Measurements from ENCODE around the gene SPP2. TPM values are rescaled to one million over a fixed set of nuclear protein-coding genes. Genes with fewer than 3 reads are reported as not detected.

The SPP2 gene
- total RNA-seq, 1 donor from 2014 or later, result not detected

- Histone ChIP-seq H3K36me3 (ENCODE audit: control insufficient read depth, insufficient read depth, low read length) (no peaks in the 10 kb centered on the region), H3K27me3 (ENCODE audit: control insufficient read depth, insufficient read depth, low read length) (no peaks in the 10 kb centered on the region), H3K4me3 (ENCODE audit: low read depth, low read length) (no peak overlapping the region)
- FAIRE-seq (no peak), DNase-seq (ENCODE audit: low read depth) (no peak)
- TF ChIP-seq, protein P1, sequence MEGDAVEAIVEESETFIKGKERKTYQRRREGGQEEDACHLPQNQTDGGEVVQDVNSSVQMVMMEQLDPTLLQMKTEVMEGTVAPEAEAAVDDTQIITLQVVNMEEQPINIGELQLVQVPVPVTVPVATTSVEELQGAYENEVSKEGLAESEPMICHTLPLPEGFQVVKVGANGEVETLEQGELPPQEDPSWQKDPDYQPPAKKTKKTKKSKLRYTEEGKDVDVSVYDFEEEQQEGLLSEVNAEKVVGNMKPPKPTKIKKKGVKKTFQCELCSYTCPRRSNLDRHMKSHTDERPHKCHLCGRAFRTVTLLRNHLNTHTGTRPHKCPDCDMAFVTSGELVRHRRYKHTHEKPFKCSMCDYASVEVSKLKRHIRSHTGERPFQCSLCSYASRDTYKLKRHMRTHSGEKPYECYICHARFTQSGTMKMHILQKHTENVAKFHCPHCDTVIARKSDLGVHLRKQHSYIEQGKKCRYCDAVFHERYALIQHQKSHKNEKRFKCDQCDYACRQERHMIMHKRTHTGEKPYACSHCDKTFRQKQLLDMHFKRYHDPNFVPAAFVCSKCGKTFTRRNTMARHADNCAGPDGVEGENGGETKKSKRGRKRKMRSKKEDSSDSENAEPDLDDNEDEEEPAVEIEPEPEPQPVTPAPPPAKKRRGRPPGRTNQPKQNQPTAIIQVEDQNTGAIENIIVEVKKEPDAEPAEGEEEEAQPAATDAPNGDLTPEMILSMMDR (IDR thresholded peaks at IDR 0.05; ENCODE audit: insufficient read depth, low read length, severe bottlenecking), result no peak
Observed at GRCh38 chr2:234022424-234022823, 28.1 kb upstream of the SPP2 start.

DNA sequence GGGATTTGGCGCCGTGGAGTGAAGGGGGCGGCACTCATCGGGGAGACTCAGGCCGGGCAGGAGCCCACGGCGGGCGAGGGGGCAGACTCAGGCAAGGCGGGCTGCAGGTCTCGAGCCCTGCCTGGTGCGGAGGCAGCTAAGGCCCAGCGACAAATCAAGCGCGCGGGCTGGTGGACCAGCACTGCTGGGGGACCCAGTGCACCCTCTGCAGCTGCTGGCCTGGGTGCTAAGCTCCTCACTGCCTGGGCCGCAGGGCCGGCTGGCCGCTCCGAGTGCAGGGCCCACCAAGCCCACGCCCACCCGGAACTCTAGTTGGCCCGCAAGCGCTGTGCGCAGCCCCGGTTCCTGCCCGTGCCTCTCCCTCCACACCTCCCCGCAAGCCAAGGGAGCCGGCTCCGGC, 26.2 kb upstream of the SPP2 start:
- DNase-seq (ENCODE audit: low read depth) (no peak), FAIRE-seq (no peak)
- Histone ChIP-seq H3K27me3 (ENCODE audit: control insufficient read depth, insufficient read depth, low read length) (no peaks in the 10 kb centered on the region), H3K4me3 (ENCODE audit: low read depth, low read length) (no peak overlapping the region), H3K36me3 (ENCODE audit: control insufficient read depth, insufficient read depth, low read length) (no peaks in the 10 kb centered on the region)
- TF ChIP-seq, protein P1 (IDR thresholded peaks at IDR 0.05; ENCODE audit: insufficient read depth, low read length, severe bottlenecking), result no peak

- FAIRE-seq (no peak), DNase-seq (ENCODE audit: low read depth) (no peak)
- Histone ChIP-seq H3K36me3 (ENCODE audit: control insufficient read depth, insufficient read depth, low read length) (no peaks in the 10 kb centered on the region), H3K4me3 (ENCODE audit: low read depth, low read length) (no peak overlapping the region), H3K27me3 (ENCODE audit: control insufficient read depth, insufficient read depth, low read length) (no peaks in the 10 kb centered on the region)
- TF ChIP-seq, protein P1 (IDR thresholded peaks at IDR 0.05; ENCODE audit: insufficient read depth, low read length, severe bottlenecking), result no peak
Observed at GRCh38 chr2:234025466-234025865, 25.0 kb upstream of the SPP2 start.

- FAIRE-seq (no peak), DNase-seq (ENCODE audit: low read depth) (no peak)
- Histone ChIP-seq H3K4me3 (ENCODE audit: low read depth, low read length) (no peak overlapping the region), H3K36me3 (ENCODE audit: control insufficient read depth, insufficient read depth, low read length) (no peaks in the 10 kb centered on the region), H3K27me3 (ENCODE audit: control insufficient read depth, insufficient read depth, low read length) (no peaks in the 10 kb centered on the region)
- TF ChIP-seq, protein P1 (IDR thresholded peaks at IDR 0.05; ENCODE audit: insufficient read depth, low read length, severe bottlenecking), result no peak
Observed at GRCh38 chr2:234025891-234026401, 24.6 kb upstream of the SPP2 start.

DNA sequence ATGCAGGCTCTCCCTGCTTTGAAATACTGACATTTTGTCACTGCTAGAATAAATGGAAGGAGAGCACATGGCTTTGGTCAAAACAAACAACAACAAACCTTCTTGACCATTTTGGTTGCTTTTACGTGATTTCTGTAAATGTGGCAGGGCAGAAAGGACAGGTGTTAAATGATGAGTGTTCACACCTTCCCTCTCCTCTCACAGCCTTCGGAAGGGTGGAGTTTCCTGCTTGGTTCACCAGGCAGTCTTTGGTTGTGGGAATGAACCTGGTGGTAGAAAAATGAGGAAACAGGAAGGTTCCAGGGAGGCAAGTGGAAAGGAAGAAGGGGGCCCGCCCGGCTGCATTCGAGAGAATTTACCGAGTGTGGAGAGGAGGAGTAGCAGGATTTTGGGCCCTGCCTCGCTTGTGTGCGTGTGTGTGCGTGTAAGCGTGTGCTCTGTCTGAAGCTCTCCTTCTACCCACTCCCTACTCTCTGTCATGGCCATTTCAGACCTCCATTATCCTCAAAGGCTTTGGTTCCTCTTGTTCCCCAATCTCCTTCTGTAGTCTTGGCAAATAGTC, 23.7 kb upstream of the SPP2 start:
- no peak for DNase-seq (ENCODE audit: low read depth)

More for the DNA sequence above, 23.7 kb upstream of the SPP2 start:
- no peak for FAIRE-seq
- no peak overlapping the region for H3K4me3 ChIP-seq (ENCODE audit: low read depth, low read length)
- TF ChIP-seq, protein P1 (IDR thresholded peaks at IDR 0.05; ENCODE audit: insufficient read depth, low read length, severe bottlenecking), result no peak
- no peaks in the 10 kb centered on the region for H3K36me3 ChIP-seq (ENCODE audit: control insufficient read depth, insufficient read depth, low read length)
- no peaks in the 10 kb centered on the region for H3K27me3 ChIP-seq (ENCODE audit: control insufficient read depth, insufficient read depth, low read length)

Data from bronchial epithelial cell (primary cell).